Psoas muscle (tissue), 8 donors: ENCODE results near the gene CGN. TPM values are rescaled to one million over a fixed set of nuclear protein-coding genes. Genes with fewer than 3 reads are reported as not detected.

Source experiments
- ATAC-seq, 4 donors: fragments of 200-7000 bp; cut with Tn5 transposase; one replicate each; pipeline ENCODE4 v1.9.1; 2020; ENCODE audit warnings: moderate library complexity in 3 of 4, mild to moderate bottlenecking in 2 of 4
- DNase-seq, 2 donors: peaks; one replicate each; pipeline ENCODE4 v3.0.0-alpha.2; 2020
- H3K27ac ChIP-seq: fragments of 200-600 bp; one replicate; pipeline ENCODE4 v1.8.0; 2022
- H3K27me3 ChIP-seq, 3 donors: fragments of 200-600 bp in 1 of 3; one replicate each; pipeline versions ENCODE4 v1.6.1 to v1.8.0; 2013 to 2022; ENCODE audit warnings: low read length in 2 of 3, mild to moderate bottlenecking in 2 of 3, moderate library complexity in 1 of 3; ENCODE audit not compliant: insufficient read depth in 3 of 3
- H3K36me3 ChIP-seq, 2 donors: fragments of 200-600 bp in 1 of 2; one replicate each; pipeline versions ENCODE4 v1.6.1 to v1.8.0; 2013 to 2022; ENCODE audit warnings: low read depth in 1 of 2, mild to moderate bottlenecking in 1 of 2, moderate library complexity in 1 of 2; ENCODE audit not compliant: insufficient read depth in 1 of 2
- H3K4me1 ChIP-seq: fragments of 200-600 bp; one replicate; pipeline ENCODE4 v1.8.0; 2022
- H3K4me3 ChIP-seq: fragments of 200-600 bp; one replicate; pipeline ENCODE4 v1.8.0; 2022; ENCODE audit warnings: mild to moderate bottlenecking
- H3K9me3 ChIP-seq: fragments of 200-600 bp; one replicate; pipeline ENCODE4 v1.8.0; 2022
- CTCF ChIP-seq: fragments of 200-600 bp; IDR thresholded peaks from one replicate; pipeline ENCODE4 v1.8.0; 2022; ENCODE audit warnings: antibody characterized with exemption
- WGBS, 3 donors: extraction: QIAGEN DNeasy Blood & Tissue Kit; methylation state at CpG; one replicate each; pipeline versions ENCODE4 v1.1.6 to v1.1.7; 2013; 5-methylcytosine and 5-hydroxymethylcytosine counted together
- intact Hi-C, 2 donors: fragments of 100-400 bp; cut with DNase I; formaldehyde crosslinking; loops; one replicate each; pipeline versions ENCODE4 v1.11.0 to v1.14.2; 2022
- polyA plus RNA-seq, 3 donors: library from polyadenylated mRNA; stranded (reverse); fragments of 200-250 nt; gene quantifications; one replicate each; pipeline ENCODE4 v1.2.3, GENCODE V29; 2013
- total RNA-seq, 4 donors: library from RNA; stranded (reverse); fragmentation: NEBNext Ultra II Directional in 2 of 4; extraction: Animal tissue kit (Norgen Biotek cat#: 25700) in 2 of 4; gene quantifications; one replicate each; pipeline versions ENCODE4 v1.2.1 to v1.2.4, GENCODE V29; 2021 to 2023
- donor health status: healthy with polysubstance abuse.
- donor health status: DM: no; HTN: no; CAD: no; lungs with moderate emphysema.
- donor health status: Bipolar disorder and iron deficiency.
- donor health status: healthy.
- donor health status: DM: yes; HTN: yes; CAD: no.
- donor health status: DM: no; HTN: no; CAD: no.
- donor health status: DM: no; HTN: no; CAD: no.
- donor health status: DM: yes; HTN: yes; CAD: no.

Gene CGN
- total and polyA plus RNA-seq, 7 donors: 0.03 to 0.21 (median 0.10) TPM; not detected in 2

- Histone ChIP-seq H3K4me3 (no peak overlapping the region), H3K27me3 (no peaks in the 10 kb centered on the region), H3K27ac (peak overlapping the region; percentile 24), H3K4me1 (peaks cover 18% of the 10 kb centered on the region), H3K36me3 (no peaks in the 10 kb centered on the region), H3K9me3 (no peaks in the 10 kb centered on the region)
- DNase-seq: no peak
- no peak for TF ChIP-seq CTCF
- whole genome bisulfite sequencing, 3 donors: 94 to 98% (median 97%) methylated on average over 3 of the region's 3 CpGs
- intact Hi-C loops: no loop called here
- ATAC-seq: peak in 2 of 4 donors; percentile 5 to 17
Measured at GRCh38 chr1:151547900-151548230, 36.7 kb downstream of the CGN start.

DNA sequence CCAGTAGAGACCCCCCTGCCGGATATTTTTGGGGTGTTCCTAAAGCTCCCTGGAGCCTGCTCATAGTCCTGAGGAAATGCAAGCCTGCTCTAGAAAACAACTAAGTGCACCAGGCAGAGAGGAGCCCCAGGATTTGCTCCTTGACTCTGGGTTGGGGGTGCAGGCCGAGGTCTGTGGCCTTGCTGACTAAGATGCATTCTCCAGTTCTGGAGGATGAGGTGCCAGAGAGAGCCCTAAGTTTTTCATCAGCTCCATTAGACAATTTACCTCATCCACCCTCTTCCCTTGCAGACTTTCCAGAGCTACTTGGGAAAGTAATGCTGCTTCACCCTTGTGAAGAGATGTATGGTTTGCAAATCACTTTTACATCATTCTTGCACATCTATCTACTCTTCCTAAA is 38.0 kb downstream of the CGN start:
- H3K9me3 ChIP-seq: no peaks in the 10 kb centered on the region
- DNase-seq (no peak), ATAC-seq (no peak)
- WGBS, 3 donors: 83 to 90% (median 88%) methylated on average over 2 of the region's 2 CpGs
- no peak overlapping the region for H3K27ac ChIP-seq
- TF ChIP-seq CTCF: no peak
- H3K4me1 ChIP-seq: peaks cover 17% of the 10 kb centered on the region
- intact Hi-C loops: no loop called here
- H3K27me3 ChIP-seq: no peaks in the 10 kb centered on the region
- H3K4me3 ChIP-seq: no peak overlapping the region
- H3K36me3 ChIP-seq: no peaks in the 10 kb centered on the region

DNA sequence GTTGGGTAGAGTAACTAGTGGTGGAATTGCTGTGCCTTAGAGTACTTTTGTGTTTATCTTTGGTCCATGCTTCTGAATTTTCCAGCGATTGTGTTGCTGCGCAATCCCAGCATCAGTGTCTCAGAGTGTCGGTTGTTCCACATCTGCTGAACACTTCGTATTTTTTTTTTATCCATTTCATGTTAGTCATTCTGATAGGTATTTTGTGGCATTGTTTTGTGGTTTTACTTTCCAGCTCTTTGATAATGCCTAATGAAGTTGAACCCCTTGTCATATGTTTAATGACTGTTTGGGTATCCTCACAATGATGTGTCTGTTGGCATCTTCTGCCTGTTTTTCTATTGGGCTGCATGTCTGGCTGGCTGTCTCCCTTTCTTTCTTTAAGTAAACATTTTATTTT is 42.5 kb downstream of the CGN start:
- no peak overlapping the region for H3K4me3 ChIP-seq
- ATAC-seq (no peak), DNase-seq (no peak)
- 82 to 95% (median 91%) methylated on average over 4 of the region's 4 CpGs for WGBS, 3 donors
- H3K27ac ChIP-seq: no peak overlapping the region
- no peaks in the 10 kb centered on the region for H3K27me3 ChIP-seq
- intact Hi-C loops: no loop called here
- H3K9me3 ChIP-seq: no peaks in the 10 kb centered on the region
- H3K4me1 ChIP-seq: no peaks in the 10 kb centered on the region
- no peaks in the 10 kb centered on the region for H3K36me3 ChIP-seq
- TF ChIP-seq CTCF: no peak

GRCh38 chr1:151556052-151556451 is 44.9 kb downstream of the CGN start:
- no peak for TF ChIP-seq CTCF
- 87 to 95% (median 94%) methylated on average over 2 of the region's 2 CpGs for WGBS, 3 donors
- ATAC-seq (no peak), DNase-seq (no peak)
- no peak overlapping the region for H3K27ac ChIP-seq
- H3K9me3 ChIP-seq: no peaks in the 10 kb centered on the region
- no peaks in the 10 kb centered on the region for H3K27me3 ChIP-seq
- no peak overlapping the region for H3K4me3 ChIP-seq
- intact Hi-C loops: no loop called here
- H3K36me3 ChIP-seq: no peaks in the 10 kb centered on the region
- H3K4me1 ChIP-seq: no peaks in the 10 kb centered on the region

DNA sequence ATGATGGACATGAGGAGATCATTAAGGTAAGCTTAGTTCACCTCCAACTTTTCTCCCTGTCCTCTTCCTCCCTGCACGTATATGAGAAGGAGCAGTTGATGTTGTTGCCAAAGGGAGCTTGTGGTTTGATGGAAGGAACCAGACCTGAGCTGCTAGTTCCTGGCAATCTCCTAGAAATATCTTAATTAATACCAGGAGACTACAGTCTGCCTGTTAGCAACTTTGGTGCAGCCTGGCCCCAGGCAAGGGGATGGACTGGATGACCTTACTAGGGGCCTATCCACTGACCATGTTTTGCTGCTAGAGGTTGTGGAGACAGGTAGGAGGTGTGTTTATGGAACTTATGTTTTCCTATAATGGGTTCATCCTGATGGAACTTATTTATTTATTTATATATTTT is 51.5 kb downstream of the CGN start:
- H3K27ac ChIP-seq: no peak overlapping the region
- no peaks in the 10 kb centered on the region for H3K4me1 ChIP-seq
- H3K36me3 ChIP-seq: peaks cover 0 to 10% of the 10 kb centered on the region in 2 donors
- ATAC-seq: no peak
- H3K27me3 ChIP-seq: no peaks in the 10 kb centered on the region
- TF ChIP-seq CTCF: no peak
- intact Hi-C loops: no loop called here
- no peaks in the 10 kb centered on the region for H3K9me3 ChIP-seq
- 75 to 80% (median 80%) methylated on average over 1 of the region's 1 CpG for WGBS, 3 donors
- H3K4me3 ChIP-seq: no peak overlapping the region
- no peak for DNase-seq
